Measurements from ENCODE around the gene LRMDA. TPM values are rescaled to one million over a fixed set of nuclear protein-coding genes. Genes with fewer than 3 reads are reported as not detected.

LRMDA gene
- total and polyA plus RNA-seq, 7 donors, result 1.0 to 5.7 (median 2.5) TPM

GRCh38 chr10:76252733-76253132 lies 821.3 kb downstream of the LRMDA start:
- WGBS, 3 donors, result 84 to 89% (median 86%) methylated on average over 7 of the region's 7 CpGs
- no peak overlapping the region for H3K27ac ChIP-seq
- no peak for ATAC-seq

GRCh38 chr10:76255241-76255640 lies 823.8 kb downstream of the LRMDA start:
- DNase-seq (no peak), ATAC-seq (no peak)
- TF ChIP-seq CTCF (IDR thresholded peaks at IDR 0.05), result no peak
- Histone ChIP-seq H3K4me3 (no peak overlapping the region), H3K27ac (no peak overlapping the region), H3K27me3 (ENCODE audit: insufficient read depth in 3 of 3, low read length in 2 of 3) (no peaks in the 10 kb centered on the region), H3K9me3 (peaks cover 4% of the 10 kb centered on the region), H3K36me3 (ENCODE audit: insufficient read depth in 1 of 2, low read depth in 1 of 2) (no peaks in the 10 kb centered on the region), H3K4me1 (no peaks in the 10 kb centered on the region)
- WGBS, 3 donors, result 96 to 100% (median 97%) methylated on average over 1 of the region's 1 CpG
- intact Hi-C loops (cut with DNase I), result no loop called here

More at GRCh38 chr10:76252733-76253132, 821.3 kb downstream of the LRMDA start:
- H3K4me3 ChIP-seq, result no peak overlapping the region
- H3K9me3 ChIP-seq, result no peaks in the 10 kb centered on the region
- no peak for DNase-seq
- H3K27me3 ChIP-seq (ENCODE audit: insufficient read depth in 3 of 3, low read length in 2 of 3), result no peaks in the 10 kb centered on the region
- TF ChIP-seq CTCF (IDR thresholded peaks at IDR 0.05), result no peak
- no peaks in the 10 kb centered on the region for H3K36me3 ChIP-seq (ENCODE audit: insufficient read depth in 1 of 2, low read depth in 1 of 2)
- H3K4me1 ChIP-seq, result no peaks in the 10 kb centered on the region
- intact Hi-C loops (cut with DNase I), result no loop called here

GRCh38 chr10:76257816-76258215 lies 826.4 kb downstream of the LRMDA start:
- Histone ChIP-seq H3K27ac (no peak overlapping the region), H3K4me3 (no peak overlapping the region), H3K36me3 (ENCODE audit: insufficient read depth in 1 of 2, low read depth in 1 of 2) (no peaks in the 10 kb centered on the region), H3K4me1 (no peaks in the 10 kb centered on the region), H3K9me3 (peaks cover 4% of the 10 kb centered on the region), H3K27me3 (ENCODE audit: insufficient read depth in 3 of 3, low read length in 2 of 3) (no peaks in the 10 kb centered on the region)
- TF ChIP-seq CTCF (IDR thresholded peaks at IDR 0.05), result no peak
- intact Hi-C loops (cut with DNase I), result no loop called here
- DNase-seq (no peak), ATAC-seq (no peak)
- 76 to 79% (median 78%) methylated on average over 1 of the region's 1 CpG for WGBS, 3 donors

- ATAC-seq, result no peak
- Histone ChIP-seq H3K36me3 (ENCODE audit: insufficient read depth in 1 of 2, low read depth in 1 of 2) (no peaks in the 10 kb centered on the region), H3K27me3 (ENCODE audit: insufficient read depth in 3 of 3, low read length in 2 of 3) (peaks cover 0 to 3% (median 0%) of the 10 kb centered on the region in 3 donors), H3K9me3 (no peaks in the 10 kb centered on the region), H3K27ac (no peak overlapping the region), H3K4me3 (no peak overlapping the region), H3K4me1 (no peaks in the 10 kb centered on the region)
- intact Hi-C loops (cut with DNase I), result no loop called here
- 58 to 65% (median 60%) methylated on average over 4 of the region's 4 CpGs for WGBS, 3 donors
- no peak for DNase-seq
- TF ChIP-seq CTCF (IDR thresholded peaks at IDR 0.05), result no peak
Measured at GRCh38 chr10:76265441-76266113, 834.2 kb downstream of the LRMDA start.

- Histone ChIP-seq H3K36me3 (ENCODE audit: insufficient read depth in 1 of 2, low read depth in 1 of 2) (no peaks in the 10 kb centered on the region), H3K27me3 (ENCODE audit: insufficient read depth in 3 of 3, low read length in 2 of 3) (peaks cover 0 to 3% (median 0%) of the 10 kb centered on the region in 3 donors), H3K9me3 (no peaks in the 10 kb centered on the region), H3K27ac (no peak overlapping the region), H3K4me1 (no peaks in the 10 kb centered on the region), H3K4me3 (no peak overlapping the region)
- WGBS, 3 donors, result 50 to 69% (median 56%) methylated on average over 5 of the region's 5 CpGs
- TF ChIP-seq CTCF (IDR thresholded peaks at IDR 0.05), result no peak
- intact Hi-C loops (cut with DNase I), result no loop called here
- ATAC-seq (no peak), DNase-seq (no peak)
Measured at GRCh38 chr10:76268530-76268929, 837.1 kb downstream of the LRMDA start.
